Progenitor cell of endocrine pancreas (in vitro differentiated cells): ENCODE measurements around the gene QRFP. TPM values are rescaled to one million over a fixed set of nuclear protein-coding genes. Genes with fewer than 3 reads are reported as not detected.

ENCODE experiments used
- DNase-seq: peaks from one replicate; pipeline ENCODE4 v3.0.0; 2021; ENCODE audit warnings: low spot score; ENCODE audit not compliant: unreplicated experiment
- H3K27ac Mint-ChIP-seq: 2 replicates; pipeline ENCODE4 v1.8.0; 2021; ENCODE audit warnings: mild to moderate bottlenecking, moderate library complexity, mixed read lengths
- H3K27me3 Mint-ChIP-seq: 2 replicates; pipeline ENCODE4 v1.8.0; 2021; ENCODE audit warnings: mixed read lengths
- H3K36me3 Mint-ChIP-seq: 2 replicates; pipeline ENCODE4 v1.8.0; 2022; ENCODE audit warnings: mixed read lengths; ENCODE audit not compliant: insufficient read depth
- H3K4me1 Mint-ChIP-seq: 2 replicates; pipeline ENCODE4 v1.8.0; 2021; ENCODE audit warnings: low read depth, mixed read lengths
- H3K4me3 Mint-ChIP-seq: 2 replicates; pipeline ENCODE4 v1.8.0; 2021; ENCODE audit warnings: low read depth, mild to moderate bottlenecking, moderate library complexity, mixed read lengths
- H3K9me3 Mint-ChIP-seq: 2 replicates; pipeline ENCODE4 v1.8.0; 2021; ENCODE audit warnings: low read depth, mixed read lengths
- total RNA-seq: library from RNA; stranded (reverse); gene quantifications from 2 replicates; pipeline ENCODE4 v1.2.1, GENCODE V29; 2021
- TF ChIP-seq, protein P1 (sequence below): fragments of 200-600 bp; sonication (generic); IDR thresholded peaks from one replicate; pipeline ENCODE4 v1.5.0; 2021; ENCODE audit warnings: antibody characterized with exemption, mild to moderate bottlenecking; ENCODE audit not compliant: unreplicated experiment

The QRFP gene
- total RNA-seq, 1 donor from 2014 or later, result not detected

DNA sequence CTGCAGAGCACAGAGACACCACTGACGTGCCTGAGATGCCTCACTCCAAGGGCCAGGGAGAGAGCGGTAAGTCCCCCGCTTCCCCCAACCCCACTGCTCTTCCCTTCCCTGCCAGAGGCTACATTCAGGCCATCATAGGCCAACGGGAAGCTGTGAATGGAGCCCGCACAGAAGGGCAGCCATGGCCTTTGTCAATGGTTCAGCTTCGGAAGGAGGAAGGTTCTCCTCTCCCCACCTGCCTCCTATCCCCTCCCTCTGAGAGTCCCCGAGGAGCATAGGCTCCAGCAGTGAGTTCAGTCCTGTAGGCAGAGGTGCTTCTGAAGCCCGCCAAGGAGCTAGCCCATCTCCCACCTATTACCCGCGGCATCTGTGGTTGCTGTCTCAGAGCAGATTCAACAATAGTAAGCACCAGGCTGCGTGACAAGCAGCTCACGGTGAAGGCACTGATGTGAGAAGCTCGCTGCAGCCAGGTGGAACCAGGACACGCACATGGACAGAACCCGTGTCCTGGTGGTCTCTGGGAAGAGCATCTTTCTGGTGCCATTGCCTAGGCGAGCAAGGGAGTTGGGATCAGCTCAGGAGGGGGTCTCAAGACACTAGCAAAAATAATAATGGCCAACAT, 15.9 kb downstream of the QRFP start:
- Mint-ChIP-seq H3K9me3 (no peaks in the 10 kb centered on the region), H3K4me1 (peaks cover 1% of the 10 kb centered on the region), H3K4me3 (no peak overlapping the region), H3K27ac (no peak overlapping the region), H3K36me3 (peaks cover 32% of the 10 kb centered on the region), H3K27me3 (no peaks in the 10 kb centered on the region)
- no peak for DNase-seq
- TF ChIP-seq, protein P1, sequence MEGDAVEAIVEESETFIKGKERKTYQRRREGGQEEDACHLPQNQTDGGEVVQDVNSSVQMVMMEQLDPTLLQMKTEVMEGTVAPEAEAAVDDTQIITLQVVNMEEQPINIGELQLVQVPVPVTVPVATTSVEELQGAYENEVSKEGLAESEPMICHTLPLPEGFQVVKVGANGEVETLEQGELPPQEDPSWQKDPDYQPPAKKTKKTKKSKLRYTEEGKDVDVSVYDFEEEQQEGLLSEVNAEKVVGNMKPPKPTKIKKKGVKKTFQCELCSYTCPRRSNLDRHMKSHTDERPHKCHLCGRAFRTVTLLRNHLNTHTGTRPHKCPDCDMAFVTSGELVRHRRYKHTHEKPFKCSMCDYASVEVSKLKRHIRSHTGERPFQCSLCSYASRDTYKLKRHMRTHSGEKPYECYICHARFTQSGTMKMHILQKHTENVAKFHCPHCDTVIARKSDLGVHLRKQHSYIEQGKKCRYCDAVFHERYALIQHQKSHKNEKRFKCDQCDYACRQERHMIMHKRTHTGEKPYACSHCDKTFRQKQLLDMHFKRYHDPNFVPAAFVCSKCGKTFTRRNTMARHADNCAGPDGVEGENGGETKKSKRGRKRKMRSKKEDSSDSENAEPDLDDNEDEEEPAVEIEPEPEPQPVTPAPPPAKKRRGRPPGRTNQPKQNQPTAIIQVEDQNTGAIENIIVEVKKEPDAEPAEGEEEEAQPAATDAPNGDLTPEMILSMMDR, result no peak

DNA sequence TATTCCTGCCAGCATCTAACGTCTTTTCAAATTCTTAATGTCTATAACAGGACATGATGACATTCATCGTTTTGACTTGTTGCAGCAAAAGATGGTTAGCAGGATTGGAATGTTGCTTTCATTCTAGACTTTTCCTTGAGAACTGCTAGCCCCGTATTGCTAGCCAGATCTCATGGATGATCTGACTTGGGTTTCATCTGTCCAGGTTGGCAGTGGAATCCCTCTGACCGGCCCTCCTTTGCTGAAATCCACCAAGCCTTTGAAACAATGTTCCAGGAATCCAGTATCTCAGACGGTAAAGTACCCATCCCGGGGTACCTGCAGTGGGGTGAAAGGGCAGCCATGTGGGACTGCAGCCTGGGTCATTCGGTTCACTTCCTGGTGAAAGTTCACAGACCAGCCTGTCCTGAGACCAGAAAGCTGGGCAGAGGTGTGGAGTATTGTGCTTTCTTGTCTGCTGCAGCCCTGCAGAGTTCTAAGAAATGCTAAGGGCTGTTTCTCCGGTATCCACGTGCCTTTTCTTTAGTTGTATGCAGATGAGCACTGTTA, 16.7 kb downstream of the QRFP start:
- no peak overlapping the region for H3K27ac Mint-ChIP-seq
- H3K27me3 Mint-ChIP-seq, result no peaks in the 10 kb centered on the region
- no peaks in the 10 kb centered on the region for H3K9me3 Mint-ChIP-seq
- DNase-seq, result no peak
- TF ChIP-seq, protein P1, result no peak
- peaks cover 1% of the 10 kb centered on the region for H3K4me1 Mint-ChIP-seq
- no peak overlapping the region for H3K4me3 Mint-ChIP-seq
- H3K36me3 Mint-ChIP-seq, result peaks cover 31% of the 10 kb centered on the region

GRCh38 chr9:130878295-130878694, 18.3 kb downstream of the QRFP start:
- H3K4me3 Mint-ChIP-seq, result no peak overlapping the region
- no peaks in the 10 kb centered on the region for H3K4me1 Mint-ChIP-seq
- H3K27me3 Mint-ChIP-seq, result no peaks in the 10 kb centered on the region
- TF ChIP-seq, protein P1, result no peak
- H3K9me3 Mint-ChIP-seq, result no peaks in the 10 kb centered on the region
- no peak overlapping the region for H3K27ac Mint-ChIP-seq
- H3K36me3 Mint-ChIP-seq, result peaks cover 38% of the 10 kb centered on the region
- no peak for DNase-seq

GRCh38 chr9:130877300-130877699, 19.3 kb downstream of the QRFP start:
- no peaks in the 10 kb centered on the region for H3K27me3 Mint-ChIP-seq
- no peak overlapping the region for H3K4me3 Mint-ChIP-seq
- H3K9me3 Mint-ChIP-seq, result no peaks in the 10 kb centered on the region
- peaks cover 38% of the 10 kb centered on the region for H3K36me3 Mint-ChIP-seq
- TF ChIP-seq, protein P1, result no peak
- no peaks in the 10 kb centered on the region for H3K4me1 Mint-ChIP-seq
- H3K27ac Mint-ChIP-seq, result no peak overlapping the region
- no peak for DNase-seq

DNA sequence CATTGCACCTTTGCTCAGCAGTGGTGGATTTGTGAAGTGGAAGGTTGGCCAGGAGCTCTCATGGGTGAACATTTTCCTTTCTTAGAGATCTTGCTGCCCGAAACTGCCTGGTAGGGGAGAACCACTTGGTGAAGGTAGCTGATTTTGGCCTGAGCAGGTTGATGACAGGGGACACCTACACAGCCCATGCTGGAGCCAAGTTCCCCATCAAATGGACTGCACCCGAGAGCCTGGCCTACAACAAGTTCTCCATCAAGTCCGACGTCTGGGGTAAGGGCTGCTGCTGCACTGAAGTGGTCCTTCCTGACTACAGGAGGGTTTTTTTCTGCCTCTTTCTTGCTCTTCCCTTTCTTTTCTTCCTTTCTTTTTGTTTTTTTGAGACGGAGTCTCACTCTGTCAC, 21.8 kb downstream of the QRFP start:
- peaks cover 33% of the 10 kb centered on the region for H3K36me3 Mint-ChIP-seq
- H3K27ac Mint-ChIP-seq, result no peak overlapping the region

More for the DNA sequence above, 21.8 kb downstream of the QRFP start:
- DNase-seq, result no peak
- Mint-ChIP-seq H3K4me1 (peaks cover 3% of the 10 kb centered on the region), H3K27me3 (no peaks in the 10 kb centered on the region), H3K9me3 (no peaks in the 10 kb centered on the region), H3K4me3 (no peak overlapping the region)
- TF ChIP-seq, protein P1, result no peak
